WTC11 (cell line): ENCODE measurements around the gene GALNT17. TPM values are rescaled to one million over a fixed set of nuclear protein-coding genes. Genes with fewer than 3 reads are reported as not detected.

ENCODE experiments used
- ATAC-seq: fragments of 200-7000 bp; cut with Tn5 transposase; 2 replicates; pipeline ENCODE4 v1.10.0; 2021; ENCODE audit warnings: mild to moderate bottlenecking, moderate library complexity
- CTCF ChIA-PET: fragments of 300-600 bp; sonication (Branson Sonifier 250); formaldehyde crosslinking; loops from one replicate; lab custom pipeline; 2021; ENCODE audit warnings: antibody characterized with exemption; lab: Charles Lee
- POLR2A ChIA-PET: fragments of 350-600 bp; sonication (Branson Sonifier 250); formaldehyde crosslinking; loops from one replicate; lab custom pipeline; 2021; ENCODE audit warnings: antibody characterized with exemption; lab: Charles Lee
- DNase-seq: peaks from one replicate; pipeline ENCODE4 v3.0.0; 2021; ENCODE audit warnings: low spot score
- H3K27ac Mint-ChIP-seq: 2 replicates; pipeline ENCODE4 v1.8.0; 2021; ENCODE audit warnings: mixed read lengths
- H3K27me3 Mint-ChIP-seq: 2 replicates; pipeline ENCODE4 v1.8.0; 2021; ENCODE audit warnings: low read depth, mild to moderate bottlenecking, moderate library complexity, mixed read lengths
- H3K36me3 Mint-ChIP-seq: 2 replicates; pipeline ENCODE4 v1.8.0; 2021; ENCODE audit warnings: mixed read lengths
- H3K4me1 Mint-ChIP-seq: 2 replicates; pipeline ENCODE4 v1.8.0; 2022; ENCODE audit warnings: mixed read lengths
- H3K4me3 Mint-ChIP-seq: 2 replicates; pipeline ENCODE4 v1.8.0; 2021; ENCODE audit warnings: mild to moderate bottlenecking, moderate library complexity, mixed read lengths
- H3K9me3 Mint-ChIP-seq: 2 replicates; pipeline ENCODE4 v1.8.0; 2021; ENCODE audit warnings: mixed read lengths
- CREM ChIP-seq: sonication (generic); formaldehyde crosslinking; IDR thresholded peaks from 2 replicates; pipeline ENCODE4 v1.8.1; 2022; ENCODE audit warnings: mild to moderate bottlenecking, missing genetic modification reagents, moderate library complexity
- E2F1 ChIP-seq: sonication (generic); formaldehyde crosslinking; IDR thresholded peaks from 2 replicates; pipeline ENCODE4 v1.8.0; 2022; ENCODE audit warnings: mild to moderate bottlenecking, missing genetic modification reagents
- ETV6 ChIP-seq: sonication (generic); formaldehyde crosslinking; IDR thresholded peaks from 2 replicates; pipeline ENCODE4 v1.8.1; 2022; ENCODE audit warnings: mild to moderate bottlenecking, missing genetic modification reagents
- IRF2 ChIP-seq: sonication (generic); formaldehyde crosslinking; IDR thresholded peaks from 2 replicates; pipeline ENCODE4 v1.8.0; 2022; ENCODE audit warnings: low read depth, missing genetic modification reagents, borderline replicate concordance
- JAZF1 ChIP-seq: fragments of 250-450 bp; sonication (Bioruptor Pico); IDR thresholded peaks from 2 replicates; pipeline ENCODE4 v1.9.0; 2021; ENCODE audit warnings: moderate library complexity, mild to moderate bottlenecking, inconsistent platforms
- JUN ChIP-seq: sonication (generic); formaldehyde crosslinking; IDR thresholded peaks from 2 replicates; pipeline ENCODE4 v1.8.0; 2023; ENCODE audit warnings: mild to moderate bottlenecking, missing genetic modification reagents
- OVOL2 ChIP-seq: fragments of 250-450 bp; sonication (Bioruptor Pico); IDR thresholded peaks from 2 replicates; pipeline ENCODE4 v1.9.0; 2021; ENCODE audit warnings: mild to moderate bottlenecking, borderline replicate concordance
- PREB ChIP-seq: sonication (generic); formaldehyde crosslinking; IDR thresholded peaks from 2 replicates; pipeline ENCODE4 v1.8.1; 2022; ENCODE audit warnings: mild to moderate bottlenecking, missing genetic modification reagents, moderate library complexity, borderline replicate concordance
- RELA ChIP-seq: sonication (generic); formaldehyde crosslinking; IDR thresholded peaks from 2 replicates; pipeline ENCODE4 v1.8.1; 2022; ENCODE audit warnings: missing genetic modification reagents, mild to moderate bottlenecking, borderline replicate concordance
- ZBTB21 ChIP-seq: sonication (generic); formaldehyde crosslinking; IDR thresholded peaks from 2 replicates; pipeline ENCODE4 v1.8.1; 2023; ENCODE audit warnings: mild to moderate bottlenecking, missing genetic modification reagents, borderline replicate concordance
- ZBTB43 ChIP-seq: sonication (generic); formaldehyde crosslinking; IDR thresholded peaks from 2 replicates; pipeline ENCODE4 v1.8.1; 2023; ENCODE audit warnings: mild to moderate bottlenecking, missing genetic modification reagents
- ZNF121 ChIP-seq: sonication (generic); formaldehyde crosslinking; IDR thresholded peaks from 2 replicates; pipeline ENCODE4 v1.8.0; 2023; ENCODE audit warnings: missing genetic modification reagents
- ZNF232 ChIP-seq: sonication (generic); formaldehyde crosslinking; IDR thresholded peaks from 2 replicates; pipeline ENCODE4 v1.8.0; 2022; ENCODE audit warnings: mild to moderate bottlenecking, missing genetic modification reagents
- ZNF416 ChIP-seq: fragments of 250-450 bp; sonication (Bioruptor Pico); IDR thresholded peaks from 2 replicates; pipeline ENCODE4 v1.9.0; 2021; ENCODE audit warnings: mild to moderate bottlenecking, inconsistent platforms
- ZNF671 ChIP-seq: fragments of 250-450 bp; sonication (Bioruptor Pico); IDR thresholded peaks from 2 replicates; pipeline ENCODE4 v1.8.0; 2021; ENCODE audit warnings: mild to moderate bottlenecking
- total RNA-seq: library from RNA; stranded (reverse); gene quantifications from 3 replicates; pipeline ENCODE4 v1.2.3, GENCODE V29; 2021
- TF ChIP-seq, protein P1 (sequence below): sonication (generic); formaldehyde crosslinking; IDR thresholded peaks from 2 replicates; pipeline ENCODE4 v1.8.1; 2023; ENCODE audit warnings: mild to moderate bottlenecking, missing genetic modification reagents, moderate library complexity
- TF ChIP-seq, protein P2 (sequence below): sonication (generic); formaldehyde crosslinking; IDR thresholded peaks from 2 replicates; pipeline ENCODE4 v1.8.0; 2023; ENCODE audit warnings: missing genetic modification reagents, mild to moderate bottlenecking, borderline replicate concordance
- TF ChIP-seq, protein P3 (sequence below): fragments of 250-450 bp; sonication (Bioruptor Pico); IDR thresholded peaks from 2 replicates; pipeline ENCODE4 v1.9.0; 2021; ENCODE audit warnings: mild to moderate bottlenecking

The GALNT17 gene
- total RNA-seq, 1 experiment from 2014 or later: 61.1 TPM

DNA sequence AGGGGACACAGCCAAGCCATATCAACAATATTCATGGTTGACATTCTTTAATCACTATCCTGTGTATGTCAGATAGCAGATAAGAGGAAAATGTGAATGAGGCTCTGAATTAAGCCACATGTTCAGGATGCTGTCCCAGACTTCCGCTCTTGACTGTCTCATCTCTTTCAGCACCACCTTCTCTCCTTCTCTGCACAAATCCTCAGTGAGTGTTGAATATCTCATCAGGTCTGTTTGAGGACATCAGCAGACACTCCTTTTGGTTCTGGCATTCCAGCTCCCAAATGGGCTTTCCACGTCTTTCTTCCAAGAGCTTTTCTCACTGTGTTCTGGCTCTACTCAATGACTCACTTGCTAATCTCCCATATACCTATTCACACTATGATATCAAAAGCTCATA is 321.7 kb downstream of the GALNT17 start (continued):
- TF ChIP-seq, protein P1, sequence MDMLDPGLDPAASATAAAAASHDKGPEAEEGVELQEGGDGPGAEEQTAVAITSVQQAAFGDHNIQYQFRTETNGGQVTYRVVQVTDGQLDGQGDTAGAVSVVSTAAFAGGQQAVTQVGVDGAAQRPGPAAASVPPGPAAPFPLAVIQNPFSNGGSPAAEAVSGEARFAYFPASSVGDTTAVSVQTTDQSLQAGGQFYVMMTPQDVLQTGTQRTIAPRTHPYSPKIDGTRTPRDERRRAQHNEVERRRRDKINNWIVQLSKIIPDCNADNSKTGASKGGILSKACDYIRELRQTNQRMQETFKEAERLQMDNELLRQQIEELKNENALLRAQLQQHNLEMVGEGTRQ (CRISPR knock-in tag): no peak
- TF ChIP-seq ZNF232 (CRISPR knock-in tag): no peak
- TF ChIP-seq, all 79 proteins: peak for 0

DNA sequence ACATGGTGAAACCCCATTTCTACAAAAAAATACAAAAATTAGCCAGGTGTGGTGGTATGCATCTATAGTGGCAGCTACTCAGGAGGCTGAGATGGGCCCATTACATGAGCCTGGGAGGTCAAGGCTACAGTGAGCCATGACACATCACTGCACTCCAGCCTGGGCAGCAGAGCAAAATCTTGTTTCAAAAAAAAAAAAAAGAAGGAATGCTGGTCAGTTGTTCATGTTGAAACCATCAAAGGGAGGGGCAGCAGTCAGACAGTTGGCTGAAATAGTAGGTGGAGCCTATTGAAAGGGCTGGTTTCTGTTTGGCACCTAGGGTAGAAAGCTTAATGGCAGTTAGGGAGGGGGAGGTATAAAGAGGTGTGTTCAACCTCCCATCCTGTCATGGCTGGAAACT is 323.0 kb downstream of the GALNT17 start:
- Mint-ChIP-seq H3K27ac (peak overlapping the region; percentile 95), H3K36me3 (peaks cover 21% of the 10 kb centered on the region), H3K27me3 (no peaks in the 10 kb centered on the region), H3K4me3 (no peak overlapping the region), H3K9me3 (peaks cover 8% of the 10 kb centered on the region; the same call in 1 of the 2 replicates), H3K4me1 (peaks cover 79% of the 10 kb centered on the region)
- CTCF ChIA-PET: no interaction called here
- POLR2A ChIA-PET: interaction anchor here (0.7 kb wide), 1 partner anchor 297 kb away, joined by 3 read pairs; no protein-coding TSS in a partner anchor
- no peak for DNase-seq
- TF ChIP-seq, protein P2, sequence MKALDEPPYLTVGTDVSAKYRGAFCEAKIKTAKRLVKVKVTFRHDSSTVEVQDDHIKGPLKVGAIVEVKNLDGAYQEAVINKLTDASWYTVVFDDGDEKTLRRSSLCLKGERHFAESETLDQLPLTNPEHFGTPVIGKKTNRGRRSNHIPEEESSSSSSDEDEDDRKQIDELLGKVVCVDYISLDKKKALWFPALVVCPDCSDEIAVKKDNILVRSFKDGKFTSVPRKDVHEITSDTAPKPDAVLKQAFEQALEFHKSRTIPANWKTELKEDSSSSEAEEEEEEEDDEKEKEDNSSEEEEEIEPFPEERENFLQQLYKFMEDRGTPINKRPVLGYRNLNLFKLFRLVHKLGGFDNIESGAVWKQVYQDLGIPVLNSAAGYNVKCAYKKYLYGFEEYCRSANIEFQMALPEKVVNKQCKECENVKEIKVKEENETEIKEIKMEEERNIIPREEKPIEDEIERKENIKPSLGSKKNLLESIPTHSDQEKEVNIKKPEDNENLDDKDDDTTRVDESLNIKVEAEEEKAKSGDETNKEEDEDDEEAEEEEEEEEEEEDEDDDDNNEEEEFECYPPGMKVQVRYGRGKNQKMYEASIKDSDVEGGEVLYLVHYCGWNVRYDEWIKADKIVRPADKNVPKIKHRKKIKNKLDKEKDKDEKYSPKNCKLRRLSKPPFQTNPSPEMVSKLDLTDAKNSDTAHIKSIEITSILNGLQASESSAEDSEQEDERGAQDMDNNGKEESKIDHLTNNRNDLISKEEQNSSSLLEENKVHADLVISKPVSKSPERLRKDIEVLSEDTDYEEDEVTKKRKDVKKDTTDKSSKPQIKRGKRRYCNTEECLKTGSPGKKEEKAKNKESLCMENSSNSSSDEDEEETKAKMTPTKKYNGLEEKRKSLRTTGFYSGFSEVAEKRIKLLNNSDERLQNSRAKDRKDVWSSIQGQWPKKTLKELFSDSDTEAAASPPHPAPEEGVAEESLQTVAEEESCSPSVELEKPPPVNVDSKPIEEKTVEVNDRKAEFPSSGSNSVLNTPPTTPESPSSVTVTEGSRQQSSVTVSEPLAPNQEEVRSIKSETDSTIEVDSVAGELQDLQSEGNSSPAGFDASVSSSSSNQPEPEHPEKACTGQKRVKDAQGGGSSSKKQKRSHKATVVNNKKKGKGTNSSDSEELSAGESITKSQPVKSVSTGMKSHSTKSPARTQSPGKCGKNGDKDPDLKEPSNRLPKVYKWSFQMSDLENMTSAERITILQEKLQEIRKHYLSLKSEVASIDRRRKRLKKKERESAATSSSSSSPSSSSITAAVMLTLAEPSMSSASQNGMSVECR (CRISPR knock-in tag): no peak
- TF ChIP-seq ZNF416 (CRISPR knock-in tag) (no peak), JAZF1 (CRISPR knock-in tag) (no peak), JUN (no peak), IRF2 (CRISPR knock-in tag) (no peak), ZBTB43 (CRISPR knock-in tag) (no peak), RELA (no peak), ETV6 (CRISPR knock-in tag) (no peak), OVOL2 (CRISPR knock-in tag) (no peak), ZNF671 (no peak), CREM (no peak), E2F1 (no peak), ZBTB21 (CRISPR knock-in tag) (no peak), ZNF121 (CRISPR knock-in tag) (no peak), PREB (CRISPR knock-in tag) (no peak)
- TF ChIP-seq, protein P3, sequence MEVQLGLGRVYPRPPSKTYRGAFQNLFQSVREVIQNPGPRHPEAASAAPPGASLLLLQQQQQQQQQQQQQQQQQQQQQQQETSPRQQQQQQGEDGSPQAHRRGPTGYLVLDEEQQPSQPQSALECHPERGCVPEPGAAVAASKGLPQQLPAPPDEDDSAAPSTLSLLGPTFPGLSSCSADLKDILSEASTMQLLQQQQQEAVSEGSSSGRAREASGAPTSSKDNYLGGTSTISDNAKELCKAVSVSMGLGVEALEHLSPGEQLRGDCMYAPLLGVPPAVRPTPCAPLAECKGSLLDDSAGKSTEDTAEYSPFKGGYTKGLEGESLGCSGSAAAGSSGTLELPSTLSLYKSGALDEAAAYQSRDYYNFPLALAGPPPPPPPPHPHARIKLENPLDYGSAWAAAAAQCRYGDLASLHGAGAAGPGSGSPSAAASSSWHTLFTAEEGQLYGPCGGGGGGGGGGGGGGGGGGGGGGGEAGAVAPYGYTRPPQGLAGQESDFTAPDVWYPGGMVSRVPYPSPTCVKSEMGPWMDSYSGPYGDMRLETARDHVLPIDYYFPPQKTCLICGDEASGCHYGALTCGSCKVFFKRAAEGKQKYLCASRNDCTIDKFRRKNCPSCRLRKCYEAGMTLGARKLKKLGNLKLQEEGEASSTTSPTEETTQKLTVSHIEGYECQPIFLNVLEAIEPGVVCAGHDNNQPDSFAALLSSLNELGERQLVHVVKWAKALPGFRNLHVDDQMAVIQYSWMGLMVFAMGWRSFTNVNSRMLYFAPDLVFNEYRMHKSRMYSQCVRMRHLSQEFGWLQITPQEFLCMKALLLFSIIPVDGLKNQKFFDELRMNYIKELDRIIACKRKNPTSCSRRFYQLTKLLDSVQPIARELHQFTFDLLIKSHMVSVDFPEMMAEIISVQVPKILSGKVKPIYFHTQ (CRISPR knock-in tag): no peak
- ATAC-seq: no peak
